Stimulated activated CD4-positive, alpha-beta T cell treated with anti-CD3 and anti-CD28 coated beads, Interleukin-2, amount 100 ng/mL, for 4 hours (primary cell): Measurements from ENCODE around the gene UNK.

Experiments
- DNase-seq: peaks from one replicate; pipeline ENCODE4 v3.0.0-alpha.2; 2020; ENCODE audit warnings: low read depth

Gene UNK

GRCh38 chr17:75820094-75821080 is 35.8 kb downstream of the UNK start:
- DNase-seq, result no peak

GRCh38 chr17:75821552-75821951 is 36.9 kb downstream of the UNK start:
- no peak for DNase-seq

GRCh38 chr17:75822119-75822799 is 37.7 kb downstream of the UNK start:
- DNase-seq, result no peak

- no peak for DNase-seq
These were observed 38.2 kb downstream of the UNK start for GRCh38 chr17:75822800-75823166.

GRCh38 chr17:75823257-75824041 is 38.8 kb downstream of the UNK start:
- no peak for DNase-seq

GRCh38 chr17:75824050-75824552 is 39.5 kb downstream of the UNK start:
- no peak for DNase-seq

- DNase-seq, result no peak
These were observed 40.1 kb downstream of the UNK start for GRCh38 chr17:75824666-75825065.

GRCh38 chr17:75825149-75825552 is 40.5 kb downstream of the UNK start:
- DNase-seq, result no peak

GRCh38 chr17:75825748-75826370 is 41.3 kb downstream of the UNK start:
- no peak for DNase-seq

GRCh38 chr17:75826561-75827307 is 42.1 kb downstream of the UNK start:
- DNase-seq, result no peak

GRCh38 chr17:75827308-75828075 is 42.9 kb downstream of the UNK start:
- DNase-seq, result peak; percentile 55

- DNase-seq, result no peak
These were observed 43.4 kb downstream of the UNK start for GRCh38 chr17:75828076-75828400.

- no peak for DNase-seq
These were observed 44.1 kb downstream of the UNK start for GRCh38 chr17:75828741-75829140.

- DNase-seq, result no peak
These were observed 45.1 kb downstream of the UNK start for GRCh38 chr17:75829747-75830146.

GRCh38 chr17:75830164-75831031 is 45.8 kb downstream of the UNK start:
- DNase-seq, result no peak

- no peak for DNase-seq
These were observed 46.5 kb downstream of the UNK start for GRCh38 chr17:75831032-75831571.

- no peak for DNase-seq
These were observed 47.6 kb downstream of the UNK start for GRCh38 chr17:75832164-75832651.

GRCh38 chr17:75832652-75833400 is 48.2 kb downstream of the UNK start:
- DNase-seq, result no peak
